Measurements from ENCODE around the gene GALNTL6. TPM values are rescaled to one million over a fixed set of nuclear protein-coding genes. Genes with fewer than 3 reads are reported as not detected.

GALNTL6 gene
- total RNA-seq, 4 donors from 2014 or later, result not detected

- no peak for TF ChIP-seq CTCF (IDR thresholded peaks at IDR 0.05; ENCODE audit: low read depth)
Measured at GRCh38 chr4:172555725-172556124, 742.5 kb downstream of the GALNTL6 start.

GRCh38 chr4:172573899-172574298, 760.7 kb downstream of the GALNTL6 start:
- TF ChIP-seq CTCF (IDR thresholded peaks at IDR 0.05; ENCODE audit: low read depth), result no peak

- TF ChIP-seq CTCF (IDR thresholded peaks at IDR 0.05; ENCODE audit: low read depth), result no peak
Measured at GRCh38 chr4:172578712-172579111, 765.5 kb downstream of the GALNTL6 start.

GRCh38 chr4:172584816-172585215, 771.6 kb downstream of the GALNTL6 start:
- TF ChIP-seq CTCF (IDR thresholded peaks at IDR 0.05; ENCODE audit: low read depth), result no peak

- TF ChIP-seq CTCF (IDR thresholded peaks at IDR 0.05; ENCODE audit: low read depth), result no peak
Measured at GRCh38 chr4:172596206-172596605, 783.0 kb downstream of the GALNTL6 start.

- no peak for TF ChIP-seq CTCF (IDR thresholded peaks at IDR 0.05; ENCODE audit: low read depth)
Measured at GRCh38 chr4:172599554-172599953, 786.4 kb downstream of the GALNTL6 start.

- TF ChIP-seq CTCF (IDR thresholded peaks at IDR 0.05; ENCODE audit: low read depth), result no peak
Measured at GRCh38 chr4:172601195-172601594, 788.0 kb downstream of the GALNTL6 start.
